T-helper 2 cell treated with Interferon-gamma antibody and Interleukin-4, amounts not matched to agents 100 ng/mL and 5 ng/mL, for 36 hours (primary cell): ENCODE data around the gene REELD1. TPM values are rescaled to one million over a fixed set of nuclear protein-coding genes. Genes with fewer than 3 reads are reported as not detected.

Experiments used
- intact Hi-C: fragments of 100-400 bp; cut with micrococcal nuclease; formaldehyde crosslinking; loops from one replicate; pipeline ENCODE4 v1.15.1; 2023
- total RNA-seq: library from RNA; stranded (reverse); gene quantifications from 2 replicates; pipeline ENCODE4 v1.2.3, GENCODE V29; 2022

REELD1 gene
- total RNA-seq, 1 donor from 2014 or later: 0.09 TPM

DNA sequence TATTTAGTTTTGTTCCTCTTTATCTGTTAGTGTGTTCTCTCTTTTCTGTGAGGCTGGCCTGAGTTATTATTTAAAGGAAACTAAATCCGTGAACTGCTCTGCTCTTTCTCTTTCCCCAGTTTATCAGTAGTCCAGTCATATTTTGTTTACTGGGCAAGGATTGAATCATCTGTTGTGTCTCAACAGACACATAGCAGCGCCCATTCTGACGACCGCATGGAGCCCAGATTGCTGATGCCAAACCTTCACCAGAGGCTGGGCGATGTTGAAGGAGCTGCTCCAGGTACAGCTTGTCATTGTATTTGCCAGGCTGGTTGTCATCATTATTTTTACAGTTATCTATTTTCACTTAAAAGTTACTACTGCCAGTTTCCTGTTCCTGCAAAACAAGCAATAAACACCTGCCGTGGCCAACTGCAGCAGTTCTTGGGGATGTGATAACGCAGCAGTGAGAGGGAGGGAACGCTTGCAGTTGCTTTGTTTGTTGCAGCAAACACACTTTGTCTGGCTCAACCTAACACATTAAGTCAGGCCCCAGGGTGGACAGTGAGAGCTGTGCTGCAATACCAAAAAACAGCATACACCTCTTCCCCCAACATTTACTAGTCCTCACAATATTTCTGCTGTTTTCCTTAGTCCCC, 10.1 kb downstream of the REELD1 start:
- intact Hi-C loops: no loop called here

DNA sequence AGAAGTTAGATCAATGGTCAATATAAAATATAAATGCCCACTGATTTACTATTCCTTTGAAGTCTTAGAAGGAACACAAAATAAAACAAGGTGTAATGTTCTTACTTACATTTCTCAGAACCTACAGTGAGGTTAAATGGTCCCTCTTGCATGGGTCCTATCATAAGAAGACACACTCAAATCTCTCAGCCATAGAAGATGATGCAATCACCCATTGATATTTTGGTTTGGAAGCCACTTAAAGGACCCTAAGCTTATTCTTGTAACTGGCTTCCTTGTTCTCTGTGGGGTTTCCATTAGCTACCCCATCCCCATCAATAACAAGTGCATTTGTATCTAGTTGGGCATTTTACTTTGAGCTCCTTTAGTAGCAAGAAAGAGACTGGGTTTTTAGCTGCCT, 15.1 kb downstream of the REELD1 start:
- intact Hi-C loops: no loop called here

DNA sequence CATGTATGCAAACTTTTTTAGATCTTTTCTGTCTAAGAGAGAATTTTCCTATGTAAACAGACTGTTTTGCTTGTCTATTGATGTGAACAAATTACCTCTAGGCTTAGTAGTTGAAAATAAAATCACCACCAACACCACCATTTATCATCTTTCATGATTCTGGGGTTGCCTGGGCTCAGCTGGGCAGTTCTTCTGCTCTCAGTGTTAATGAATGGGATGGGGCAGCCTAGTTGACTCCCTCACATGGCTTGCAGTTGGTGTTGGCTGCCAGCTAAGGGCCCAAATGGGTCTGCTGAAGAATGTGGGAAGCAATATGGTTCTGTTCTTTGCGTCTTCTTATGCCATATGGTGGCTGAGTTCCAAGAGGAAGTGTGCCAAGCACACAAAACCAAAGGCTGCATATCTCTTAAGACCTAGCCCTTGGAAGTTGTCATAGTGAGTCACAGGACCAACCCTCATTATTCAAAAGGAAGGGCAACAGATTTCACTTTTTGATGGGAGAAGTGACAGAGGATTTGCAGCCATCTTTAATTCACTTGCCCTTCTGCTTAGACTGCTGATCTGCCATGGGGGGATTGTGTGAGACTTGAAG, 17.9 kb downstream of the REELD1 start:
- intact Hi-C loops: no loop called here

DNA sequence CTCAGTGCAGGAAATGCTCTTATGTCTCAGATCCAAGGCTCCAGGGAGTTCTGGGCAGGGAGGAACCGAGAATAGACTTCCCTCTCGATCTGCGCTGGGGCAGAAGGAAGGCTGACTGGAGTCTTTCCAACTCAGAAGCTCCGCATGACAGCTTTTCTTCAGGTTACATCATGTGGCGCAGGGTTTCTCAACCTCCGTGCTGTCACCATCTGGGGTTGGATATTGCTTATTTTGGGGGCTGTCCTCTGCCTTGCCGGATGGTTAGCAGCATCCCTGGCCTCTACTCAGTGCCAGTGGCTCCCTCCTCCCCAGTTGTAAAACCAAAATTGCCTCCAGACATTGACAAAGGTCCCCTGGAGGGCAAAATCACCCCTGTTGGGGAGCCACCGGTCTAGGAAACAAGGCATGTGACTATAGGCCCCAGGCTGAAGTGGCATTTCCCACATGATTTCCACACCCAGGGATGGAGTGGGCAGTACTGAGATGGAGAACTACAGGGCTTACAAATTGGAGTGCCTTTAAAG, 21.4 kb downstream of the REELD1 start:
- intact Hi-C loops: no loop called here

DNA sequence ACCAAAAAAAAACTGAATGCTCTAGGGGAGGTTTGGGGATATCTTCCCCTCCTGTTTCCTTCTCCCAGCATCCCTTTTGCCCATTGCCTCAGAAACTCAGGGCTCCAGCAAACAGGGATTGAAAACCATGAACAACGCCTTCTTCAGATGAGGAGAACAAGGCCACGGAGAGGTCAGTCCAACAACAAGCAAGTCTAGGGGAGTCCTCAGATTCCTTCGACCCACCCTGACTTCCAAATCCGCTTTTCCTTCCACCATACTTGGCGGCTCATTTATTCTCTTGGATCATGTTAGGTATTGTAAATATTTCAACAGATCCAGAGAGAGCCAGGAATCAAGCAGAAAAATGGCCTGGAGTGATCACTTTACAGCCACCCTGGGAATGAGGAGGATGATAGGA, 21.9 kb downstream of the REELD1 start:
- intact Hi-C loops: no loop called here

DNA sequence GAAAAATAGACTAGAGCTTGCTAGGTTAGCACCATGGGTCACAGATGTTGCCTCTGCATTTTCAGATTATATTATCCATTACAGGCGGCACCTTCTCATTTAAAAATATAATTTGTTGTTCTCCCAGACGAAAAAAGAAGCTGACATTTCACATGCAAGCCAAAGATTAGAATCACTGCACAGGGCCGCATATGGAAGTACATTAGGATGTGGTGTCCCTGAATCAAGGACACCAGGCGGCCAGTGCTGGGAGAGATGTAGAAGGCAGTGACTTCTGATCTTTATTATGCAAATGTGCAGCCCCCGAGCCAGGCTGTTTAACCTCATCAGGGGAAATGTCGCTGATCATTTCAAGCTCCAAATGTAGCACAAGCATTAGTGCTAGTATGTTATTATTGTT, 22.8 kb downstream of the REELD1 start:
- intact Hi-C loops: no loop called here

DNA sequence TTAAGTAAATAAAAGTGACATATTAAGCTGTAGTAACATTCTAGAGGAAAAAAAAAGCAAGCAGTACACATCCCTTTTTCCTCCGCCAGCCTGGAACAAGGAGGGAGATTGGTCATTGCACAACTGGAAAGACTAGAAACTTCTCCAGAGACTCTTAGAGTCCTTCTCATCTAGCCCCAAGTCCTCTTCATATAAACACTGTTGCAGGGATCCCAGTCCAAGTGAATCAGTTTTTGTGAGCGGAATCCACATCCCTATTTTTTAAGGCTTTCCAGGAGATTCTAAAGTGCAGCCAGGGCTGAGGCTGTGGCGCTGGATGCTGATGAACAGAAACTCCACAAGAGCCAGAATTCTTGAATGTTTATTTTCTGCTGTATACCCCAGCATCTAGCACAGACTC, 23.8 kb downstream of the REELD1 start:
- intact Hi-C loops: no loop called here

DNA sequence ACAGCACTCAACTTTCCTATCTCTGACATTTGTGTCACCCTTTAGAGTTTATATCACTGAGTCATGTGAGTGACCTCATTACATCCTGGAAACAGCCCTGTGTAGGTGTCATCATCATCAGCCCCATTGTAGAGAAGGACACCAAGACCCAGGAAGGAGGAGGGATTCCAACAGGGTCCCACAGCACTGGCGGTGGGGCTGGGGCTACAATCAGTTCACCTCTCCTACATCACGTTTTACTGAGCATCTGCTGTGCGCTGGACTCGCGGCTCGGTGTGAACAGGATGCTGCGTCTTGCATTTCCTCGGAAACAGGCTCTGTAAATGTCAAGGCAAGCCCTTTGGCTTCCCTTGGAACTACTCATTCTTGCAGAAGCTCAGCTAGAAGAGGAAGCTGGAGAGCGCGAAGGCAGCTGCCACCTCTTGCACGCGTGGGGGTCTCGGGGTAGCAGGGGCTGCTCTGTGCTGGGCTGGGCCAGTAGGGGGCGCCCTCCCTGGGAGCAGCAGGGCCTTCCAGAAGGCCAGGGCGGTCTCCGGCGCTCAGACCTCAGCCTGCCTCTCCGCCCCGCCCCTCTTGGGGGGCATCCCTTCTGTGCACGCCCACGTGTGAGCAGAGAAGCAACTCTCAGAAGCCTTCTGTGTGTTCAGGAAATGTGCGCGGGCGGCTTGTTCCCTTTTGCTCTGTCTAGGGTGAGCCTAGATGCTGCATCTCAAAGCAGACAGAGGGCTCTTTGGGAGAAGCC, 29.0 kb downstream of the REELD1 start:
- intact Hi-C loops: loop anchor here (2.0 kb wide), 2 partner anchors 277 to 853 kb away; partner anchors contain the start of gene SLC10A7

DNA sequence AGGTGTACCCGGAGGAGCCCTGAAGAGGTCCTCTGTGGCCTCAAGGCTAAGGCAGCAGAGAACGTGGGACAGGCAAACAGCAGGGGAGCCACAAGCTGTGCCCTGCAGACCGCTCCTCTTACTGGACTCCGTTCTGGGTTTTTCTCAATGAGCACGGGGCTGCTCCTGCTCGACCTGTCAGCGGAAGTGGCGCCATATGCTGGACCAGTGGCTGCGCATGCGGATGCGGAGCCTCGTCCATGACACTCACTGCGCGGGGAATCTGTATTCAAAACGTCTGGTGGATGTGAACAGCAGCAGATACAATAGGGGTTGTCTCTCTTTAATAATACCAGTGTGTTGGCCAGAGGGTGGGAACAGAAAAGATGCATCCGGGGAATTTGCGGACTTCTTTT, 29.5 kb downstream of the REELD1 start:
- intact Hi-C loops: loop anchor here (2.0 kb wide), 2 partner anchors 277 to 853 kb away; partner anchors contain the start of gene SLC10A7

DNA sequence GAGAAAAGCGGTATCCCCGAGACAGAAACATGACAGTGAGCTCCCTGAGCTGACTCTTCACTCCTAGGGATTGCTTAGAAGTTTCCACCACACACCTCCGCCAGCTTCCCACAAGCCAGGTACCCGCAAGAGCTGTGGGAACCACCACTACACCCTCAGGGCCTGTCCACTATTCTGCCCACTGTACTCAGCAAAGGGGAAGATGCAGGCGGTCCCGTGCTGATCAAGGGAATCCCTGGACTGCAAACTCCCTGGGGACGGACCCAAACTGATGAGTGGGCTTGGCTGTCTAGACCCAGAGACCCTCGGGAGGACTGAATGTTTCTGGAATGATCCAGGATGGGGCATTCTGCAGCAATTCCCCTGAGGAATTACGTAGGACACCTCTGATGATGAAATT, 30.2 kb downstream of the REELD1 start:
- intact Hi-C loops: no loop called here

DNA sequence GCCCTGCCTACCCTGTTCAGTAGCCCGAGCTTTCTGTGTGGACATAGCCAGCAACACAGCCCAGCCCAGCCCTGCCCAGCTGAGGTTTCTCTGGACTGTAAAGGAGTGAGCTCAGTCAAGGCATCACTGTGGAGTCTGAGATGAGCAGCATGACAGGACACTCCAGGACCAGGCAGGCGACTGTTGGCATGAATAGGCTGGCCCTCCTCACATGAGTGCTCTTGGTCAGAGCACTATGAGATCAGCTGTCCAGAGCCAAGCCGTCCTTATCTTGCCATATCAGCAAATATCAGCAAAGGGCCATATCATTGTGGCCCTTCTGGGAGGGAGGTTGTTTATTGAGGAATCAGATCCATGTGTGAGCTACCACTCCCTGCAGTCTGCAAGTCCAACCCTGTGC, 30.9 kb downstream of the REELD1 start:
- intact Hi-C loops: no loop called here

DNA sequence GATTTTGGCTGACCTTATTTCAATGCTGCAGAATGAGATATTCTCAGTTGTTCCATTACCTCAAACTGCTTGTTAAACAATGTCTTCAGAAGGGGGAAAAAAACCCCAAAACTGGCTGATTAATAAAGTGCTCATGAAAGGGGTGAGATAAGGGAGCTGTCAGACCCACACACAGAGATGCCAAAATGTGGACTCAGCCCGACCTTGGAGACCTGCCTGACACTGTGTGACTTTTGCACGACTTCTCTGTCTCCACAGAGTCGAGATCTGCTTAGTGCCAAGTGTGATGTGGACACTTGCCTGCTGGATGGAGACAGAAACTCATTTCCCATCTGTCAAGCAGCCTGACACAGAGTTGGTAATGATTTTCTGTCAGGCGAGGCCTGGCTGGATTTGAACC, 31.5 kb downstream of the REELD1 start:
- intact Hi-C loops: no loop called here

DNA sequence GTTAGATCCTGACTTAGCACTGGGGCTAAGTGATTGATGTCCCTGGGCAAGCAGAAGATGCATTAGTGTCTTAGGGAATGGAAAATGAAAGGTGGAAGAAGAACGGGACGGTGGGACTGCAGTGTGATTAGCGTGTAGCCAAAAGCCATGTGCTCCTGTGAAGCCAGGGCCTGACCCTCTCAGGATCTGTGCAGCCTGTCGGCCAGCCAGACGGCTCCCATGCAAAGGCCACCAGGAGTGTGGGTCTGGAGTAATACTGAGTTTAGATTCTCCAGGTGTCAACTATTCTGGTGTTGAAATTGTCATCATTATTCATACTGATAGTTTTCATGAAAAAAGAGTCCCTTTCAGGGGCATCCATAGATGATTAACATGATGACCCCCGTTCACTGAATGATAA, 32.0 kb downstream of the REELD1 start:
- intact Hi-C loops: no loop called here

DNA sequence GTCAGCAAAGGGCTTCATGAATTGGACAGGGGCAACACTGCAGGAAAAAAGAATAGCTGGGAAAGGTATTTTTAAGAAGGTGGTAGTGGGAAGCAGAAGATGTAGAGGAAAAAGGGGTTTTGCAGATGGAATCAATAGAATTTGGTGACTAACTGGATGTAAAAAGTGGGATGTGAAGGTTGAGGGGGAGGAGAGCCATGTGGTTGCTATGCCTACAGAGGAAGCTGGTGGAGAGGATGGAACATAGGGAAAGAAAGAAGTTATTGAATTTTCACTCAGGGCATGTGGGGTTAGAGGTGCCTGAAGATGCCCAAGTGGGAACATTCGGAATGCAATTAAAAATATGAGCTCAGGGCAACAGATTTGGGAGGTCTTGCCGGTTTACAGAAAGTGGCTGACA, 33.0 kb downstream of the REELD1 start:
- intact Hi-C loops: no loop called here

DNA sequence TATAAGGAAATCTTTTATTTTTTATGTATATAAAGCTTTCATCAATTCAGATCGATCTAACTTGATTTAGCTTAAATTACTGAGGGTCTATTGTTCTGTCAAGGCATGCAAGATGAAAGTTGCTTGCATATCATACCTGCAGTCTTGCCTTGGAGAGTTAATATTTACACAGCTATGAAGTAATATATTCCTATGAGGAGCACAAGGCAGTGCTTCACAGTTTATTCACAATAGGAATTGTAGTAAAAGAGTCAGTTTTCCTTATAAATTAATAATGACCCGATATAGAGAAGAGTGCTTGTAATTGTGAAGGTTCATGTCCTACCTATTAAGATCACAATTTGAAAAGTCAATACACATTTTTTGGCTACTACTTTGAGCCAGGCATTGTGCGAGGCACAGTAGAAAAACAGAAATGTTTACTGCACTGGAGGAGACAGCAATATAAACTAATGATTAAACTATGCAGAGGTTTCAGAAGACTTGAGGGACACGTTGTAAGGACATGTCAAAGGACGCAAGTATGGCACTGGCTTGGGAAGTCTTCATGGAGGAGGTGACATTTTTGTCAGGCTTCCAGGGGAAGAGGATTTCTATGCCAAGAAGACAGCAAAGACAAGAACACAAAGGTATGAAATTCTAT, 38.8 kb downstream of the REELD1 start:
- intact Hi-C loops: no loop called here

DNA sequence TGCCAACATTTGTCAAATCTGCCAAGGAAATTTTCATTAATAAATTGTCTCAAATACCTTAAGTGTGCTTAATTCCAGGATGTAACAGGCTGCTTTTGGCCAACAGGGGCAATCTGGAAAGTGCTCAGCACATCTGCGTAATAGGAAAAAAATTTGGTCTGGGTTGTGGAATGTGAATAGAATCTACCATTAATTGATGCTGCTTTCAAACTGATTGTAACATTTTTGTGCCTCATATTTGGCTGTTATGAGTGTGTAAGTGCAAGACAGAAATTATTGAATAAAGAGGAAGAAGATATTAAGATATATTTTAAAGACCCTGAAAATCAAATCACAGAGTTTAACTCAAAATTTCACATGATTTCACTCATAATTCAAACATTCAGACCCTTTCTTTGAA, 41.1 kb downstream of the REELD1 start:
- intact Hi-C loops: no loop called here

DNA sequence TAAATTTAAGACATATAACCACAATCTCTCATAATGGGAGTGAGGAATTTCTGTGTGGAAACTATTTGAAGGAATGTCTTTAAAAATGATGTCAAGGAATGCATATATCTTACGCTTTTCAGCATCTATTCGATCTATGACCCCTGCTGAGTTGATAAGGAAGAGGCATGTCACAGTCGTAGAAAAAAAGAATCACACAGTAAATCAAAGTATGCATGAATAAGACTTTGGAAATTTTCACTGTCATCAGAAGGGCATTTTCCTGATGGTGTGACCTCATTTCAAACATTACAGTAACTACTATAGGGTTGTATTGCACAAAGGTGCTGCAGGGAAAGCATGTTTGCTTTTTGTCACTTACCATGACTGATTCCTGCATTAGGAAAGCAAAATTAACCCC, 41.5 kb downstream of the REELD1 start:
- intact Hi-C loops: no loop called here

DNA sequence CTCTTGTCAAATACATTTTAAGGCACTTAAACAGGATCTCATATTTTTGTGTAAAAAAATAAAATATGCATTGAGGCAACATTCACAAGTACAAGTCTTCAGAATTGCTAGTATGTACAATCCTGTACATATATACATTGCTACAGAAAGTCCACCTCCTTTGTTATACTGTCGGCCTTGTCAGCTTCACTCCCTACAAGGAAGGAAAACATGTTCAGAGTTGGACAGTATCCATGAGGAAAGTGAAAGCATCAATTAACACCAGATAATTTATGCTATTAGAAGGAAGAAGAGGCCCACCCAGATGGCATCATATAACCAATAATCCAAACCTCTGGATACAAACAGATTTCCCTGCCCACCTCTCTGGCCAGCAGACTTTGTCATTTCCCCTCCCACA, 42.0 kb downstream of the REELD1 start:
- intact Hi-C loops: no loop called here

DNA sequence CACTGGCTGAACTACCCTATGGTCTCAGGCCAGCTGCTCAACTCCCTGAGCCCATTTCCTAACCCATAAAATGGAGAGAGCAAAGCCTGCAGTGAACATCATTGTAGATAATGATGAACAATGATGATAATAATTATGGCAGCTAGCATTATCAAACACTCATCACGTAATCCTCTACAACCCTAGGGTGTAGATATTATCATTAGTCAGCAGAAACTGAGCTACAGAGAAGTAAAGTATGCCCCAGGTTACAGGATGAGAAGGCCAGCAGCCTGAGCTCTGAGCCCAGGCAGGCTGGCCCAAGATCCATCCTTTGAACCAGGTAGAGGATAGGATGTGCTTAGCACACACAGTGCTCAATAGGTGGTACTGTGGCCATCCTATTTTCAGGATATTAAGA, 43.2 kb downstream of the REELD1 start:
- intact Hi-C loops: no loop called here

DNA sequence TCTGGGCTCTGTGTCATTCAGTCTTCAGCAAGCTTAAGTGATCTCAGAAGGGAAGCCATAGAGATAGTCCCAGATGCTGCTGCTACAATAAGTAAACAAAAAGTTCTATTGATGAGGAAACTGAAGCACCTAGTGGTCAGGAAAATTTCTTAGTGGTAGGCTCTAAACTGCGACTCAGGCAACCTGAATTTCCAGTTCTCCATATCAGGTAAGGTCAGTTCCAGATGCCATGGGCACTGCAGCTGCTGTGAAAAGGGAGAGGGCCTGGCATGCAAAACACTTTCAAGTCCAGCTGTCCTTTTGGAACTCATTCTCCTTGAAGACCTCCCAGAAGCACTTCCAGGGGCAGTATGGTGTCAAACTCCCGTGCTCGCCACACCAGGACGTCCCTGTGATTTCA, 46.2 kb downstream of the REELD1 start:
- intact Hi-C loops: no loop called here

DNA sequence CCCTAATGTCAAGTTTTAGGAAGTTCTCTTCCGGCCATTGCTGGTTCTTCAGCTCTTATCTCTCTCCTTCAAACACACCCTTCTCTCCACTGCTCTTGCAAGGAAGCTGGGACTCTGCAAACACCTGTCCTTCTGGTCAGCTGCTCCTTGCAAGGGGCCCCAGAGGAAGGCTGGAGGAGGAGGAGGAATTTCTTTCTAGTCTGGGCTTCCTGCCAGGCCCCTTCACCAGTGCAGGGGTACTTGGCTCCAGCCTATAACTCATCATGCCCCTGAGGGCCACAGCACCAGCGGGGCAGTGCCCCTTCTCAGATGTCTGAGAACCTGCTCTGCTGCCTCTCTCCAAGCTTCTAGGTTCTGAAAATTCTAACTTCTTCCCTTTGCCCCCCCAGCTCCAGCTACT, 46.7 kb downstream of the REELD1 start:
- intact Hi-C loops: no loop called here

DNA sequence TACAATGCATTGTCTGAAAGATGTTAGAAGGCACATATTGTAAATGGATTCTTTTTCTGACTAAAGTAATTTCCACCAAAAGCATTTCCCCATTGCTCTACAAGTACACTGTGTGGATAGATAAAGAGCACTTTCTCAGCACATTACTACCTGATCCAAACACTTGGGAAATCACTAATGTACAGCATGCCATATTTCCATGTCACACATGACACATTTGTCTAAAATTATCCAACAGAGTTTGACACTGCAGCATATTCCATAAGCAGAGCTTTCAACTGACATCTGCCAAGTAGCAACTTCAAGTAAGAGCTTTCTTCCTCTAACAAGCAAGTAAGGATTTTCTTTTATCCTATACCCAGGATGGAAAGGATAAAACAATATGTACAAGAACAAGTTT, 49.5 kb downstream of the REELD1 start:
- intact Hi-C loops: no loop called here
